ENCODE data around the gene F2RL1. TPM values are rescaled to one million over a fixed set of nuclear protein-coding genes. Genes with fewer than 3 reads are reported as not detected.

F2RL1 gene
- total and polyA plus RNA-seq, 7 donors = 0.04 to 0.17 (median 0.08) TPM

DNA sequence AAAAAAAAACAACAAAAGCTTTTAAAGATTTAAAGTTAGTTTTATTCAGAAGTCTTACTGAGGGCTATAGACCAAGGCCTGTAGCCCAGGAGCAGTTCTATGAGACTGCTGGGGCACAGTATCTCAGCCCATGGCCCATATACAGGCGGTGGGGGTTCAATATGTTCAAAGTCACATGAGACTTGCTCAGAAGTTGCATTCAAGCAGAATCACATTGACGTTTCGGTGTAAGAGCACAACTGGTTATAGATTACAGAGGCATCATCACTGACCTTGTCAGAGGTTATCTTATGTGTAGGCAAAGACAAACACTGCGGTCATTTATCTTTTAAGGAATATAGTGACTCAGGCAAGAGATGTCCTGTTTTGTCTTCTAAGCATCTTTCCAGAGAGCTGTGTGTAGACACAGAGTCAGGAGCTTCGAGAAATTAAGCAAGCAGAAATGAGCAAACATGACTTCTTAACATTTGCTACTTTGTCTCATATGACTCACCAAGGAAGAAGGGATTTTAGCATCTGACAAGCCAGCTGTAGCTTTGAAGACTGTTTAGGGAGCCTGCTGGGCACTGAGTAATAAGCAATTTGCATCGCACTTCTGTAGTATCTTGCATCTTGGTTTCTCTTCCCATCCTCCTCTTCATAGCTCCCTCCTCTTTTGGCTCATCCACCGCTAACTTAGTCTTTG lies 12.9 kb upstream of the F2RL1 start:
- H3K27me3 ChIP-seq (ENCODE audit: insufficient read depth in 3 of 3, low read length in 2 of 3) = no peaks in the 10 kb centered on the region
- no peak for DNase-seq
- no peak for ATAC-seq
- H3K27ac ChIP-seq = no peak overlapping the region
- intact Hi-C loops (cut with DNase I) = no loop called here
- no peaks in the 10 kb centered on the region for H3K36me3 ChIP-seq (ENCODE audit: insufficient read depth in 1 of 2, low read depth in 1 of 2)
- no peak overlapping the region for H3K4me3 ChIP-seq
- H3K9me3 ChIP-seq = no peaks in the 10 kb centered on the region
- H3K4me1 ChIP-seq = no peaks in the 10 kb centered on the region
- 71 to 75% (median 73%) methylated on average over 7 of the region's 7 CpGs for WGBS, 3 donors
- TF ChIP-seq CTCF (IDR thresholded peaks at IDR 0.05) = no peak

DNA sequence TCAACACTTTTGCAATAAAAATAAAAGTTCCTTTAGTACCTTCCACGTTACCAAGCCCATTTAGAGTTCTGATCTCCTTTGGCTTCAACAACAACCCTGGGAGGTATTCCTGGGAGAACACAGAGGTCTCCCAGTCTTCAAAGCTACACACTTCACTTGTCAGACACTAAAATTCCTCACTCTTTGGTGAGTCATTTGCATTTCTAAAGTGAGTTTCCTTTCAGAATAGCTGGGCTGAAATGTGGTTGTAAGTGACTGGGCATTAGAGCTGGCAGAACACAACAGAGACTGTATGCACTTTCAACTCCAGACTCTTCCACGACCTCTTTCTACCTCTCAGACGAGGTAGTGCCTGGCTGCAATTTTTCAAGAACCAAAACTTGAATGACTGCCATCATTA lies 11.5 kb upstream of the F2RL1 start:
- H3K4me1 ChIP-seq = no peaks in the 10 kb centered on the region
- WGBS, 3 donors = 64 to 75% (median 65%) methylated on average over 3 of the region's 3 CpGs
- DNase-seq (no peak), ATAC-seq (no peak)
- intact Hi-C loops (cut with DNase I) = no loop called here
- H3K27me3 ChIP-seq (ENCODE audit: insufficient read depth in 3 of 3, low read length in 2 of 3) = no peaks in the 10 kb centered on the region
- no peak overlapping the region for H3K4me3 ChIP-seq
- no peaks in the 10 kb centered on the region for H3K9me3 ChIP-seq
- no peaks in the 10 kb centered on the region for H3K36me3 ChIP-seq (ENCODE audit: insufficient read depth in 1 of 2, low read depth in 1 of 2)
- TF ChIP-seq CTCF (IDR thresholded peaks at IDR 0.05) = no peak
- no peak overlapping the region for H3K27ac ChIP-seq

GRCh38 chr5:76808141-76808691 lies 10.6 kb upstream of the F2RL1 start:
- H3K4me3 ChIP-seq = no peak overlapping the region
- H3K4me1 ChIP-seq = no peaks in the 10 kb centered on the region
- no peaks in the 10 kb centered on the region for H3K9me3 ChIP-seq
- H3K27me3 ChIP-seq (ENCODE audit: insufficient read depth in 3 of 3, low read length in 2 of 3) = no peaks in the 10 kb centered on the region
- intact Hi-C loops (cut with DNase I) = no loop called here
- no peak for TF ChIP-seq CTCF (IDR thresholded peaks at IDR 0.05)
- WGBS, 3 donors = 39 to 43% (median 41%) methylated on average over 5 of the region's 5 CpGs
- no peaks in the 10 kb centered on the region for H3K36me3 ChIP-seq (ENCODE audit: insufficient read depth in 1 of 2, low read depth in 1 of 2)
- ATAC-seq (no peak), DNase-seq (no peak)
- no peak overlapping the region for H3K27ac ChIP-seq

DNA sequence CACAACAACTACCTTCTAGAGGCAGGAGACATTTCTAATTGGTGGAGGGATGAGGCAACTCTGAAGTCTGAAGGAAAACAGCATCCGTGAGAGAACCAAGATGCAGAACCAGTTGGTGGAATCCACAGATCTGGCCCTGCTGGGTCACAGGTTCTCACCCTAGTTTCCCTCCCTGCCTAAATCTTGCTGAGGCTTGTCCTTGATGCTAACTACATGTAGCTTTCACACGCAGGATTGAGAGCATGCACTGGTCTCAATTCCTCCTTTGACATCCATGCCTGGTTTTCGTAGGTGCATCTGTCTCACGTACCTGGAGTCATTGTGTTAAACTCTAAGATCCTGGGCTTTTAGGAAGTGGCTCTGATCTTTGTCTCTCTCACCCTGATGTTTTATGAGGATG lies 9.7 kb upstream of the F2RL1 start:
- WGBS, 3 donors = 65 to 73% (median 73%) methylated on average over 4 of the region's 4 CpGs
- Histone ChIP-seq H3K36me3 (ENCODE audit: insufficient read depth in 1 of 2, low read depth in 1 of 2) (no peaks in the 10 kb centered on the region), H3K27ac (no peak overlapping the region), H3K9me3 (no peaks in the 10 kb centered on the region), H3K27me3 (ENCODE audit: insufficient read depth in 3 of 3, low read length in 2 of 3) (no peaks in the 10 kb centered on the region), H3K4me3 (no peak overlapping the region), H3K4me1 (no peaks in the 10 kb centered on the region)
- intact Hi-C loops (cut with DNase I) = no loop called here
- no peak for ATAC-seq
- no peak for TF ChIP-seq CTCF (IDR thresholded peaks at IDR 0.05)
- no peak for DNase-seq

GRCh38 chr5:76810236-76810635 lies 8.6 kb upstream of the F2RL1 start:
- H3K27ac ChIP-seq = no peak overlapping the region
- intact Hi-C loops (cut with DNase I) = no loop called here
- WGBS, 3 donors = 95 to 97% (median 95%) methylated on average over 6 of the region's 6 CpGs

More at GRCh38 chr5:76810236-76810635, 8.6 kb upstream of the F2RL1 start:
- no peak for TF ChIP-seq CTCF (IDR thresholded peaks at IDR 0.05)
- H3K27me3 ChIP-seq (ENCODE audit: insufficient read depth in 3 of 3, low read length in 2 of 3) = no peaks in the 10 kb centered on the region
- no peaks in the 10 kb centered on the region for H3K36me3 ChIP-seq (ENCODE audit: insufficient read depth in 1 of 2, low read depth in 1 of 2)
- no peak overlapping the region for H3K4me3 ChIP-seq
- DNase-seq (no peak), ATAC-seq (no peak)
- H3K9me3 ChIP-seq = no peaks in the 10 kb centered on the region
- H3K4me1 ChIP-seq = no peaks in the 10 kb centered on the region
